Naive thymus-derived CD4-positive, alpha-beta T cell (primary cell): ENCODE data around the gene TIMM17B. TPM values are rescaled to one million over a fixed set of nuclear protein-coding genes. Genes with fewer than 3 reads are reported as not detected.

ENCODE experiments used
- ATAC-seq: fragments of 150-1000 bp; cut with Tn5 transposase; 2 replicates; pipeline ENCODE4 v1.10.0; 2021; ENCODE audit warnings: mild to moderate bottlenecking, moderate library complexity
- CTCF ChIA-PET: fragments of 350-600 bp; sonication (Branson Sonifier 250); formaldehyde crosslinking; loops from one replicate; lab custom pipeline; 2021; ENCODE audit warnings: antibody characterized with exemption; lab: Charles Lee
- POLR2A ChIA-PET: fragments of 350-600 bp; sonication (Branson Sonifier 250); formaldehyde crosslinking; loops from one replicate; lab custom pipeline; 2021; ENCODE audit warnings: antibody characterized with exemption, inconsistent platforms; lab: Charles Lee
- DNase-seq, 9 donors: peaks; one replicate each; pipeline versions ENCODE4 v3.0.0 to v3.0.0-alpha.2; 2020 to 2022; ENCODE audit warnings: mixed read lengths in 1 of 9
- H3K27ac ChIP-seq: one replicate; pipeline ENCODE4 v1.7.0; 2013; ENCODE audit warnings: mild to moderate bottlenecking, low read depth, low read length, moderate library complexity
- H3K27me3 ChIP-seq, 2 donors: one replicate each; pipeline ENCODE4 v1.7.0; 2013; ENCODE audit warnings: low read length in 2 of 2, mild to moderate bottlenecking in 2 of 2, moderate library complexity in 2 of 2; ENCODE audit not compliant: control insufficient read depth in 2 of 2, insufficient read depth in 2 of 2
- H3K36me3 ChIP-seq, 3 experiments: 1 replicate in 2 of 3; 2 replicates in 1 of 3; pipeline ENCODE4 v1.7.0; 2013; ENCODE audit warnings: low read length in 3 of 3, mild to moderate bottlenecking in 3 of 3, moderate library complexity in 1 of 3; ENCODE audit not compliant: insufficient read depth in 3 of 3, control insufficient read depth in 2 of 3
- H3K4me1 ChIP-seq, 2 donors: one replicate each; pipeline ENCODE4 v1.7.0; 2013; ENCODE audit warnings: low read length in 2 of 2, mild to moderate bottlenecking in 2 of 2, moderate library complexity in 1 of 2; ENCODE audit not compliant: control insufficient read depth in 2 of 2, insufficient read depth in 2 of 2
- H3K4me3 ChIP-seq: 2 replicates; pipeline ENCODE4 v1.7.0; 2013; ENCODE audit warnings: mild to moderate bottlenecking, low read length
- H3K9me3 ChIP-seq, 3 experiments: 1 replicate in 2 of 3; 2 replicates in 1 of 3; pipeline ENCODE4 v1.7.0; 2013; ENCODE audit warnings: low read length in 3 of 3; ENCODE audit not compliant: control insufficient read depth in 2 of 3
- H3K27ac Mint-ChIP-seq, 9 donors: one replicate each; pipeline ENCODE4 v1.8.0; 2020 to 2022; ENCODE audit warnings: mixed read lengths in 9 of 9, mild to moderate bottlenecking in 8 of 9, moderate library complexity in 5 of 9, inconsistent platforms in 2 of 9
- H3K27me3 Mint-ChIP-seq, 5 donors: one replicate each; pipeline ENCODE4 v1.8.0; 2021 to 2022; ENCODE audit warnings: mixed read lengths in 5 of 5, mild to moderate bottlenecking in 1 of 5
- H3K36me3 Mint-ChIP-seq, 5 donors: one replicate each; pipeline ENCODE4 v1.8.0; 2020 to 2022; ENCODE audit warnings: mixed read lengths in 5 of 5, mild to moderate bottlenecking in 3 of 5, inconsistent platforms in 1 of 5
- H3K4me1 Mint-ChIP-seq, 7 donors: one replicate each; pipeline ENCODE4 v1.8.0; 2020 to 2022; ENCODE audit warnings: mixed read lengths in 7 of 7, mild to moderate bottlenecking in 3 of 7, inconsistent platforms in 1 of 7
- H3K4me3 Mint-ChIP-seq, 10 donors: one replicate each; pipeline ENCODE4 v1.8.0; 2020 to 2022; ENCODE audit warnings: mild to moderate bottlenecking in 10 of 10, mixed read lengths in 10 of 10, moderate library complexity in 6 of 10, inconsistent platforms in 2 of 10
- H3K9me3 Mint-ChIP-seq, 11 donors: one replicate each; pipeline ENCODE4 v1.8.0; 2020 to 2022; ENCODE audit warnings: mixed read lengths in 11 of 11, mild to moderate bottlenecking in 4 of 11, inconsistent platforms in 1 of 11, moderate library complexity in 1 of 11
- intact Hi-C, 2 donors: fragments of 100-400 bp; cut with micrococcal nuclease; formaldehyde crosslinking; loops; one replicate each; pipeline ENCODE4 v1.15.1; 2023
- polyA plus RNA-seq, 2 donors: library from polyadenylated mRNA; unstranded; fragments of 300-500 nt; fragmentation: Illumina TruSeq; gene quantifications; one replicate each; pipeline ENCODE4 v1.2.3, GENCODE V29; 2021
- total RNA-seq, 6 experiments: library from RNA in 5 of 6; stranded (reverse) in 5 of 6; gene quantifications; 1 replicate in 5 of 6; 2 replicates in 1 of 6; pipeline ENCODE4 v1.2.3 and lab custom pipeline; 2021 to 2026

Gene TIMM17B
- total and polyA plus RNA-seq, 7 experiments from 2014 or later = 41.1 to 57.0 (median 45.1) TPM

DNA sequence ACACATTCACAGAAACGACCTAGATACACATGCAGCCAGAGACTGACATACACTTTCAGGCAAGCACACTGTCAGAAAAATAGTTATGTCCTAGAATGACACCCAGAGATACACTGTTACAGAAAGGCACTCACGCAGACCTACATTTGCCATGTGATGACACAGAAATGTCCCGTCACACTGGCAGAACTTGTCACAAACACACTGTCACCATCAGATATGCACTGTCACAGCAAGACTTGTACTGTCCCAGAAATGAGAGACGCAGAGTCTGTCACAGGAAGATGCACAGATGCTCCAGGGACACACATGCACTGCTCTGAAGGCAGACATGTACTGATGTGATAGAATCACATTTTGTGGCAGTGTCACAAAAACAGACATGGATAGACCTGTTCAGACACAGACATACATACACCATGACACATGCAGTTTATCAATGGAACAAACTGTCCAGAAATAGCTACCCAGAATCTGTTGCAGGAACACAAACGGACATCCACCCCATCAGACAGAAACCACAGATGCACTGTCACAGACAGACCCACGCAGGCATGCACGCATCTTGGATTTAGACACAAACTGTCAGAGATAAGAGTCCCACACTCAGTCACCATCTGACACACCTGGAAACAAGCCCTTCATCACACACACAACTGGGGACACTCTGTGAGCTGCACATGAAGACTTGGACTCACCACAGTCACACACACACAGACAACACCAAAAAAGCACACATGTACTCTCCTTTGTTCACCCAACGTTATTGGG, 22.6 kb upstream of the TIMM17B start:
- peaks cover 4 to 48% (median 22%) of the 10 kb centered on the region in 5 donors for H3K36me3 Mint-ChIP-seq
- ATAC-seq = peak; percentile 11
- peaks cover 41 to 42% of the 10 kb centered on the region in 2 donors for H3K4me1 ChIP-seq
- H3K36me3 ChIP-seq = peaks cover 7 to 42% (median 8%) of the 10 kb centered on the region in 3 experiments
- peak overlapping the region; percentile 87 to 99 (median 96) for H3K4me3 Mint-ChIP-seq
- H3K9me3 ChIP-seq = no peaks in the 10 kb centered on the region
- peak in 6 of 9 donors; percentile 48 to 75 (median 62) for DNase-seq
- peak overlapping the region; percentile 95 for H3K27ac ChIP-seq
- no peaks in the 10 kb centered on the region for H3K27me3 ChIP-seq
- POLR2A ChIA-PET = interaction anchor here (0.6 to 15.7 kb wide), 11 partner anchors 8 to 183 kb away, joined by 3 to 432 read pairs (median 4); partner anchors contain the start of genes PQBP1, SLC35A2 and TIMM17B
- peak overlapping the region; percentile 72 for H3K4me3 ChIP-seq
- intact Hi-C loops = loop anchor here (1.0 to 5.0 kb wide), 10 partner anchors 9 to 1703 kb away; partner anchors contain the start of genes CDK16 (in 1 of the 2), FTSJ1 (in 1 of the 2), GRIPAP1 (in 1 of the 2) and SLC35A2 (in 1 of the 2)
- peaks cover 0 to 2% (median 0%) of the 10 kb centered on the region in 11 donors for H3K9me3 Mint-ChIP-seq
- peak overlapping the region; percentile 89 to 99 (median 95) for H3K27ac Mint-ChIP-seq
- H3K4me1 Mint-ChIP-seq = peaks cover 17 to 79% (median 41%) of the 10 kb centered on the region in 7 donors
- CTCF ChIA-PET = interaction anchor here (0.6 to 2.0 kb wide), 5 partner anchors 17 to 27 kb away, joined by 3 to 14 read pairs (median 6); no protein-coding TSS in a partner anchor
- H3K27me3 Mint-ChIP-seq = peaks cover 0 to 5% (median 0%) of the 10 kb centered on the region in 5 donors

DNA sequence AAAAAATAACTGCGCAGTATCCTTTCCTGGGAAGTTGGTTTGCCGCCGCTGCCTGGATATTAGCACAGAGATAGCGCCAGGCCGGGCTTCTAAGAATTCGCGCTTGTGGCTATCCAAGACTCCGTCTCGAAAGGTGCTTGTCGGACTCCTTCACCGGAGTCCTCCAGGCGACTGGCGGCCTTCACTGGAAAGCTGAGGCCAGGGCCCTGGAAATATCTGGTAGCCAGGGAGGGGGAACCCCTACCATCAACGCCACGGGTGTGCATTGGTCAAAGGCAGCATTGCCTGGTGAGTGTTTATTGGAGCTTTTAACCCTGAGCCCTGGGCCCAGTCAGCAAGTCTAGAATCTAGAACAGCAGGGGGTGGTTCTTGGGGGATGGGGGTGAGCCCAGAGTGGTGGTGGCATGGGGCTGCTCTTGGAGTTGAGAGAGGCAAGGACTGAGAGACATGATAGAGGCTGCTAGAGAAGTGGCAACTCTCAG, 21.8 kb upstream of the TIMM17B start:
- Mint-ChIP-seq H3K27ac (peak overlapping the region; percentile 89 to 99 (median 95)), H3K27me3 (peaks cover 0 to 5% (median 0%) of the 10 kb centered on the region in 5 donors), H3K36me3 (peaks cover 4 to 54% (median 19%) of the 10 kb centered on the region in 5 donors), H3K9me3 (peaks cover 0 to 2% (median 0%) of the 10 kb centered on the region in 11 donors), H3K4me3 (peak overlapping the region; percentile 87 to 99 (median 96)), H3K4me1 (peaks cover 14 to 83% (median 44%) of the 10 kb centered on the region in 7 donors)
- intact Hi-C loops = loop anchor here (1.0 to 5.0 kb wide), 10 partner anchors 8 to 1702 kb away; partner anchors contain the start of genes CDK16 (in 1 of the 2), FTSJ1 (in 1 of the 2), GRIPAP1 (in 1 of the 2) and SLC35A2 (in 1 of the 2)
- Histone ChIP-seq H3K27me3 (no peaks in the 10 kb centered on the region), H3K36me3 (peaks cover 12 to 47% (median 14%) of the 10 kb centered on the region in 3 experiments), H3K9me3 (no peaks in the 10 kb centered on the region), H3K4me1 (peaks cover 46 to 47% of the 10 kb centered on the region in 2 donors), H3K4me3 (peak overlapping the region; percentile 72), H3K27ac (peak overlapping the region; percentile 95)
- ChIA-PET CTCF (interaction anchor here (0.6 to 2.0 kb wide), 4 partner anchors 18 to 28 kb away, joined by 3 to 14 read pairs (median 6); no protein-coding TSS in a partner anchor), POLR2A (interaction anchor here (0.5 to 15.7 kb wide), 9 partner anchors 10 to 236 kb away, joined by 3 to 432 read pairs (median 4); partner anchors contain the start of genes PQBP1 and TIMM17B)
- ATAC-seq = peak; percentile 18
- peak in 5 of 9 donors; percentile 45 to 65 (median 47) for DNase-seq

DNA sequence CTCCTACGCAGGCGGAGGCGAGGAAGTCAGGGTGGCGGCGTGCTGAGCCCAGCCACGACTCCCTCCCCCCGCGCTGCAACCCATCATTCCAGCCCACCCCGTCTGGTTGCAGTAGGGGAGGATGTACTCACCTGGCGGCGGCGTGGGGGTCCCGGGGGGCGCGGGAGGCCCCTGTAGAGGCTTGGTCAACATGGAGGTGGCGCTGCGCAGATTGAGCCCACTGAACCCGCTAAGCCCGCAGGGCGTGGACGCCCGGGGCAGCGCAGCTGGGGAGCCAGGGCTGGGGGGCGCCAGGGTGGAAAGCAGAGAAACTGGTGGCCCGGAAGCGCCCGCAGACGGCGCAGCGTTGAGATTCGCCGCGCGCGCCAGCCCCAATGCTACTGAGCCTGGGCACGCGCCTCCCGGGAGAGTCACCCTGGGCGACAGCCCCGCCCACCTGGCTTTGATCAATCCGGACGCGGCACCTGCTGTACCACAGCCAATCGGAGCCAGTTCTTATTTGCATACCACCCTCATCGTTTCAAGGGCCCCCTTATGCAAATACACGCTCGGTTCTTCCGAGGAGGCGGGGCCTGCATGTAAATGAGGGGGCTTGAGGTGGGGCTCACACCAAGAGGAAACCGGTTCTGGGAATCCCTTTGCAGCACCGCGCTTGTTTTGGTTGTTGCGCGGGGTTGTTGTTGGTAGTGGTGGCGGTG, 21.2 kb upstream of the TIMM17B start, which contains the start of gene PIM2:
Gene PIM2, minus strand, starts transcription at position 382 of the 698 bp plus-strand sequence. Its CDS starts 190 bp downstream, at position 192.
- H3K36me3 ChIP-seq = peaks cover 18 to 49% (median 20%) of the 10 kb centered on the region in 3 experiments

GRCh38 chrX:48918301-48918642, 20.7 kb upstream of the TIMM17B start:
- intact Hi-C loops = loop anchor here (2.0 to 5.0 kb wide), 5 partner anchors 61 to 1701 kb away; partner anchors contain the start of genes CDK16 (in 1 of the 2), FTSJ1 (in 1 of the 2) and GRIPAP1 (in 1 of the 2)
- Histone ChIP-seq H3K36me3 (peaks cover 21 to 49% (median 25%) of the 10 kb centered on the region in 3 experiments), H3K27ac (peak overlapping the region; percentile 95), H3K4me1 (peaks cover 43 to 49% of the 10 kb centered on the region in 2 donors), H3K9me3 (no peaks in the 10 kb centered on the region), H3K4me3 (peak overlapping the region; percentile 75), H3K27me3 (no peaks in the 10 kb centered on the region)
- DNase-seq (no peak), ATAC-seq (no peak)
- peak overlapping the region; percentile 87 to 99 (median 96) for H3K4me3 Mint-ChIP-seq
- peak overlapping the region; percentile 89 to 99 (median 95) for H3K27ac Mint-ChIP-seq
- CTCF ChIA-PET = interaction anchor here (1.0 kb wide), 1 partner anchor 19 kb away, joined by 4 read pairs; no protein-coding TSS in a partner anchor
- peaks cover 10 to 83% (median 48%) of the 10 kb centered on the region in 7 donors for H3K4me1 Mint-ChIP-seq
- H3K36me3 Mint-ChIP-seq = peaks cover 0 to 55% (median 17%) of the 10 kb centered on the region in 5 donors
- POLR2A ChIA-PET = interaction anchor here (0.6 to 15.7 kb wide), 4 partner anchors 8 to 58 kb away, joined by 3 to 432 read pairs (median 8); partner anchors contain the start of genes PQBP1 and TIMM17B
- peaks cover 0 to 5% (median 0%) of the 10 kb centered on the region in 5 donors for H3K27me3 Mint-ChIP-seq
- H3K9me3 Mint-ChIP-seq = peaks cover 0 to 2% (median 0%) of the 10 kb centered on the region in 11 donors

More for the DNA sequence above, 21.2 kb upstream of the TIMM17B start, which contains the start of gene PIM2:
- H3K9me3 Mint-ChIP-seq = peaks cover 0 to 2% (median 0%) of the 10 kb centered on the region in 11 donors
- peak within 1 kb of the TSS; percentile 89 to 99 (median 96) for H3K27ac Mint-ChIP-seq
- peaks cover 0 to 55% (median 17%) of the 10 kb centered on the region in 5 donors for H3K36me3 Mint-ChIP-seq
- intact Hi-C loops = loop anchor here (1.0 to 5.0 kb wide), 10 partner anchors 7 to 1701 kb away; partner anchors contain the start of genes CDK16 (in 1 of the 2), FTSJ1 (in 1 of the 2), GRIPAP1 (in 1 of the 2) and SLC35A2 (in 1 of the 2)
- DNase-seq (peak; percentile 79 to 96 (median 93)), ATAC-seq (peak; percentile 82)
- H3K27me3 Mint-ChIP-seq = peaks cover 0 to 5% (median 0%) of the 10 kb centered on the region in 5 donors
- H3K4me3 Mint-ChIP-seq = peak within 1 kb of the TSS; percentile 87 to 99 (median 96)
- ChIA-PET CTCF (interaction anchor here (1.3 to 2.0 kb wide), 3 partner anchors 18 to 23 kb away, joined by 5 to 14 read pairs (median 6); no protein-coding TSS in a partner anchor), POLR2A (interaction anchor here (0.5 to 15.7 kb wide), 9 partner anchors 10 to 236 kb away, joined by 3 to 432 read pairs (median 4); partner anchors contain the start of genes PQBP1 and TIMM17B)
- Histone ChIP-seq H3K4me3 (peak within 1 kb of the TSS; percentile 75), H3K9me3 (no peaks in the 10 kb centered on the region), H3K27ac (peak within 1 kb of the TSS; percentile 95), H3K27me3 (no peaks in the 10 kb centered on the region), H3K4me1 (peaks cover 45 to 48% of the 10 kb centered on the region in 2 donors)
- peaks cover 10 to 83% (median 44%) of the 10 kb centered on the region in 7 donors for H3K4me1 Mint-ChIP-seq
